Jurkat, Clone E6-1 (cell line): ENCODE results near the gene PLEKHD1.

Experiments
- DNase-seq: peaks from one replicate; pipeline ENCODE4 v3.0.0-alpha.2; 2011; ENCODE audit warnings: low read depth, low spot score
- H3K4me3 ChIP-seq: 2 replicates; pipeline ENCODE4 v1.5.1; 2011; ENCODE audit warnings: mild to moderate bottlenecking, low read length, control low read depth, moderate library complexity

PLEKHD1 gene

DNA sequence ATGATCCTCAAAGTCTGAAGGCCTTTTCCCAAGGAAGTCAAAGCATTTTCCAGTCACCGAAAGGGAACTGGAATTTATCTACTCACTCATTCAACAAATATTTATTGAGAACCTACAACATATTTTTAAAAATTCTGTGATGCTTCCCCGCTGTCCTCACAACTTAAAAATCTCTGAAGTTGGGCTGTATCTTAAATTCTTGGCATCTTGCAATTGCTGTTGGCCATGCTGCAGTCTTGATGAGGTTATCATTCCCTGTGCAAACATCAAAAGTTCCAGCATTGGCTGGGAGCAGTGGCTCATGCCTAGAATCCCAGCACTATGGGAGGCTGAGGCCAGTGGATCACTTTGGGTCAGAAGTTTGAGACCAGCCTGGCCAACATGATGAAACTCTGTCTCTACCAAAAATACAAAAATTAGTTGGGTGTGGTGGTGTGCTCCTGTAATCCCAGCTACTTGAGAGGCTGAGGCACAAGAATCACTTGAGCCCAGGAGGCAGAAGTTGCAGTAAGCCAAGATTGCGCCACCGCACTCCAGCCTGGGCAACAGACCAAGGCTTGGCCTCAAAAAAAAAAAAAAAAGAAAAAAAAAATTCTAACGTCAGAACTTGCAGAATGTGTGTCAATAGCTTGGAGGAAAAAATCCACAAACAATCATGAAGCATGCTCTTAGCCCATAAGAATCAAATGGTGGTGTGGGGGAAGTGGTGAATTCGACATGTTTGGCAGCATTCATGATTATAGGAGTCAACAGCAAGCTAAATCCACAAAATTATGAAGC lies 55.3 kb downstream of the PLEKHD1 start:
- DNase-seq = no peak
- H3K4me3 ChIP-seq = no peak overlapping the region

DNA sequence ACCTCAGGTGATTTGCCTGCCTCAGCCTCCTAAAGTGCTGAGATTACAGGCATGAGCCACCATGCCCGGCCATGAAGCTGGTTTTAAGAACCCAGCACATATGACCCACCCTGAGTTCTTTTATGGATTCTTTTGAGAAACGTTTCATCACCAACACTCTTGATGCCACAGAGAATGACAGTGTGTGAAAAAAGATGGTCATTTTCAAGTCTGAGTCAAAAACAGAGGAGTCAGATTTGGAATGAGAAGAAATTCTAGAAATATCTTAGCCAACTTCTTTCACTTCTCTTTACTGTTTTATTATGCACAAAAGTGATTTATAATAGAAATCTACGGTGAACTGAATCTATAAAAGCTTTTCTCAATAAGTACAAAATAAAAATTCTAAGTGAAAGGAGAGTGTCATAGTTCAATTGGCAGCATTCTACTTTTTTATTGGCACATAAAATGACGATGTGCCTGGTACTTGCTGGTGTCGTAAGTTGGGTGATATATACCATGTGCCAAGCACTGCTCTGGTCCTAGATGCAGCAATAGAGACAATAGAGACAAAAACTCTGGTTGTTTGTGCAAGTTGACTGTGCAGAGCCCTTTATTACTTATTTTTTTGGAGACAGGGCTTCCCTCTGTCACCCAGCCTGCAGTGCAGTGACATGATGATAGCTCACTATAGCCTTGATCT lies 56.3 kb downstream of the PLEKHD1 start:
- no peak overlapping the region for H3K4me3 ChIP-seq
- no peak for DNase-seq

DNA sequence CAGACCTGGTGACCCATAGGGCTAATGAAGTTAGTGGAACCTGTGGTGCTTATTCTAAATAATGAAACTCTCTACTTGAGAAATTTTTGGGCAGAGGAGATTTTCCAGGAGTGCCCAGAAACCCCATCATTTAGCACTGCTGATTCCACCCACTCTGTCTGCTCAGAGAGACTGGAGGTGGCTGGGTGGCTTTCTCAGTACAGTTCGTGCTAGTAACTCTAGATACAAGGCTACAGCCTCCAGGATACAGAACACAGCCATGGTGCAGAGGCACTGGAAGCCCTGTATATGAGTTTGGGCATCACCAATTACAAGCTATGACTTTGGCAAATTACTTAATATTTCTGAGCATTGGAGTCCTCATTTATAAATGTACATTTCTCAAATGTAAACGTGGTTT lies 57.8 kb downstream of the PLEKHD1 start:
- DNase-seq = no peak
- no peak overlapping the region for H3K4me3 ChIP-seq

DNA sequence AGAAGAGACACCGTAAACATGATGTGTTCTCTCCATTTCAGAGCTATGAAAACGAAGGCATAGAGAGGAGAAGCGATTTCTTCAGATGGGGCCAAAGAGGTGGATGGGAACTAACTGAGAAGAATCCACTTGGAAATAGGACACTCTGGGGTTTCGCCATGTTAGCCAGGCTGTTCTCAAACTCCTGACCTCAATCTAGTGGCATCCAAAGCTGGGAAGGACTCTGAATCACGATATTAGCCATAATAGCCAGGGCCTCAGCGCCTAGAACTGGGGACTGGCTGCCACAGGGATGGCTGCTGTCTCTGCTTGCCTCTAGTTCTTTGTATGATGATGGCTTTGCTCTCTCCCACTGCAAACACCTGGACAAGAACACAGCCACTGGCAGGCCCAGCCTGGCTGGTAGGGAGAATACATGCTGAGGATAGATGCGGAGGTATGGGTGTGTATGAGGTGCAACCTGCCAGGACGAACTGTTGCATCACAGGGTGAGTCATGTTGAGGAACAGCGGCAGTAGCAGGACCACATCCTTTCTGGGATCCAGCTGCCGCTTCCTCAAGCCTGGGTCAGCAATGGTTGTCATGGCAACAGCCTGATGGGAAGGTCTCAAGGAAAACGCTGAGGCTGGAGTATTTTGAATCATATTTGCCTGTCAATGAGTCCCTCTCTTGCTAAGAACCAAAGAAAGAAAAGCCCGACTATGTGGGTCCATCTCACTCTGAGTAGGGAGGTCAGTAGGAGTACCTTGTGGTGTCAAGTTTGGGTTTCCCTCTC lies 59.0 kb downstream of the PLEKHD1 start:
- DNase-seq = peak; percentile 35
- H3K4me3 ChIP-seq = no peak overlapping the region

DNA sequence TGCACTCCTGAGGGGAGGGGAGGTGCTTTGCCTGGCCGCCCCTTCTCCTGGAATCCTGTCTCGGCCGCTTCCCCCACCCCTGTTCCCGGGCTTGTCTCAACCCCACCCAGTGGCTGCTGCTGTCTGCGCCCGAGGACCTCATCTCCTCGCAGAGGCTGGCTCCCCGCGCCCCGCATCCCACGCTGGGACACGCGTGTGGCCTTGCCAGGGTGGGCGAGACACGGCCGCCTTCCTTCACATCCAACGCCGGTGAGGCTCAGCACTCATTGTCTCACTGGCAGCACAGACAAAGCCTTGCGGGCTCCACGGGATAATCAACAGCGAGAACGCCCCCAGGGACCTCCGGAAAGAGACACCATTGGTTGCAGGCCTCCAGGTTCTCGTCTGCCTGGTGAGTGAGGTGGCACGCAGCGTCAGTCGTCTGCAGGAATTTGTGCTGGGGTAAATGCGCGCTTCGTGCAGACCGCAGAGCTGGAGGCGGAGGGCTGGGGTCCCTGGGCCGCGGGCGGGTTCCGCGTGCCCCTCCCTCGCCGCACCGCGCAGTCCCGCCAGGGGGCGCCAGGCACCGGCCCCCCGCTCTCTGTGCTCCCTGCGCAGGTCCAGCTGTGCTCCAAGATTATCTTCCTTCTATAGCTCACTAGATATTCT lies 63.3 kb downstream of the PLEKHD1 start:
- no peak overlapping the region for H3K4me3 ChIP-seq
- DNase-seq = no peak

DNA sequence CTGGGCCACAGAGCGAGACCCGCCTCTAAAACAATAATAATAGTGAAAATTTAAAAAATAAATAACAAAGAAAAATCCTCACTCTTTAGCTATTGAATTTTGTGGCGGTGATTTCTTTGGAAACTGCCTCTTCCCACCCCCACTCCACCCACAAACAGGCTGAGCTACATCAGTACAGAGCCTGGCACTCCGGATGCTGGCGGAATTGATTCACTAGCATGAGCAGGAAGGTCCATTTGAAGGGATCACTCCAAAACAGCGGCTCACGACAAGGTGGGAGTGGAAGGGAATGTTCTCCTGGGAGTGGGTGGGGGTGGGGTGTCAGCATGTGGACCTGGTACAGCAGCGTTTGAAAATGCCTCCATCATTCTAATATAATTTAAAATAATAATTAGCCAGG lies 64.0 kb downstream of the PLEKHD1 start:
- H3K4me3 ChIP-seq = no peak overlapping the region
- DNase-seq = no peak

DNA sequence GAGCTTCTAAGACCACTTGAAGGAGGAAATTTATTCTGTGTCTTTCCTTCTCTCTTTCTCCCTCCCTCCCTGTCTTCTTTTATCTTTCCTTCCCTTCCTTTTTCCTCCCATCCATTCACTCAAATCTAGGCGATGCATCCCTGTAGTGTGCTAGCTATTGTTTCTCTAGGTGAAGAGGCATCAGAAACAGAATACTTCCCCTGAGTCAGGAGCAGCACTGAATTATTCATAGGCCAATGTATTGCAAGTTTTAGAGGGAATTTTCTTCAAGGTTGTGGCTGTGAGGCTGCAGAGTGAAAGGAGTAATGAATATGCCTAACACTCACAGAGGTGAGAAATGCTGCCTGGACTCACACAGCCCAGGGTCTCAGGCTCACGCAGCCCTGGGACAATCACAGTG lies 67.0 kb downstream of the PLEKHD1 start:
- DNase-seq = no peak
- no peak overlapping the region for H3K4me3 ChIP-seq

DNA sequence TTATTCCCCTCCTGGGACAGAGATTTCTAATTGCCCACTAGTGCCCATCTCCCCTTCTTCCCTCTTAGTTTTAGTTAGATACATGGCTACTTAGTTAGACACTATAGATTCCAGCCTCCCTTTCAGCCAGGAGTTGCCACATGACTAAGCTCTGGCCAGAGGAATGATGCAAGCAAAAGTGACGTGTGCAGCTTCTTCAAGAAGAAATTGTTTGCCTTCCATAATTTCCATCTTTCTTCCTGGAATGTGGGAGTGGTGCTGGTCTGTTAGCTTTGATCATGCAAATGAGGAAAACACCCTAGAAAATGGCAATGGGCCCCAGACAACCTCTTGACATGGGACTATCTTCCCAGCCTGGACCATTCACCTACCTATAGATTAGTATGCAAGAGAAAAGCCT lies 68.7 kb downstream of the PLEKHD1 start:
- no peak for DNase-seq
- no peak overlapping the region for H3K4me3 ChIP-seq

DNA sequence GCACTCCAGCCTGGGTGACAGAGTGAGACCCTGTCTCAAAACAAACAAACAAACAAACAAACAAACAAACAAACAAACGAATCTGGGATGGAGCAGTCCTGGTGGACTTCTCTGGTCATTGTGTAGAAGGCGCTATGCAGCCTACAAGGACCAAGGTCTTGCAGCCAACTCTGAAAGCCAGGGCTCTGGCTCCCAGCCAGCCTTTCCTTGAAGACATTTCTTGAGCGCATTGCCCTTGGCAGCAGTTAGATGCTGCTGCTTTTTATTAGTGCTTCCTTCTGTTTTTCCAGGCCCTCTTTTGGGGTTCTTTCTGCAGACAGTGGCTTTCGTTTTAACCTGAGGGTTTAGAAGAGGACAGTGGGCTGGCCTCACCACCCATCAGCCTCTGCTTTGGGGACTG lies 70.0 kb downstream of the PLEKHD1 start:
- no peak overlapping the region for H3K4me3 ChIP-seq
- DNase-seq = no peak

DNA sequence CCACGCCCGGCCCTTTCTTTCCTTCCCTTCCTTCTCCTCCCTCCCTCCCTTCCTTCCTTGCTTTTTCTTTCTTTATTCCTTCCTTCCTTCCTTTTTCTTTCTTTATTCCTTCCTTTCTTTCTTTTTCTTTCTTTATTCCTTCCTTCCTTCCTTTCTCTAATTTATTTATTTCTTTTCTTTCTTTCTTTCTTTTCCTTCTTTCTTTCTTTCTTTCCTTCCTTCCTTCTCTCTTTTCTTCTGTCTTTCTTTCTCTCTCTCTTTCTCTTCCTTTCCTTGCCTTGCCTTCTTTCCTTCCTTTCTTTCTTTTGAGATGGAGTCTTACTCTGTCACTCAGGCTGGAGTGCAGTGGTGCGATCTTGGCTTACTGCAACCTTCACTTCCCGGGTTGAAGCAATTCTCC lies 74.2 kb downstream of the PLEKHD1 start:
- DNase-seq = no peak
- no peak overlapping the region for H3K4me3 ChIP-seq

DNA sequence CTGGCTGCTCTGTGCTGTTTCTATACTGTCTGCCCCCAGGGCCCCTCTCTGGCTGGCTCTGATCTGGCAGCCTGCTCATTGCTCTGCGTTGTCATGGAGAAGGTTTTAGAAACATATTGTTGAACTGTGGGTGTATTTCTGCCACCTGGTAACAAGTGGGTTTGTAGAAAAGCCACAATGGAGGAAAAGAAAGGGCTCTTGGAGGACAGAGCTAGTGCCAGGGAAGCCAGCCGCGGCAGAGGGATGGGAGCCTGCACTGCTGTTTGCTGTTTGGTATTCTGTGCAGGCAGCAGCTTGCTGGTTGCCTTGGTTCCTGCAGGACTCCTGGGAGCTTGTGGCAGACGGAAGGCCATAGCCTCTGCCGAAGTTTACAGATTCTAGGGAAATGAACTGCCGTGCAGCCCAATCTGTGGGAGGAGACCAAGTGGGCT lies 75.1 kb downstream of the PLEKHD1 start:
- H3K4me3 ChIP-seq = no peak overlapping the region
- peak; percentile 41 for DNase-seq

DNA sequence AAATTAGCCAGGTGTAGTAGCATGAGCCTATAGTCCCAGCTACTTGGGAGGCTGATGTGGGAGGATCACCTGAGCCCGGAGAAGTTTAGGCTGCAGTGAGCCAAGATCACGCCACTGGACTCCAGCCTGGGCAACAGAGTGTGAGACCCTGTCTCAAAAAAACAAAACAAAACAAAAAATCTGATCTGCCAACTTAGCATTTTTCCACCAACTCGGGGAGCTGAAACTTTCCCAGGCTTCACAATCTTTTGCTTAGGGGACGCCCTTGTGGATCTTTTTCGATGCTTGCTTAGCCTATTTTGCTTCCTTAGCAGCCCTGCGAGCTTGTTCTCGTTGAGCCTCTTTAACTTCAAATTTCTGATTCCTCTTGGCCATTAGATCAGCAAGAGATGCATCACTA lies 76.3 kb downstream of the PLEKHD1 start:
- no peak for DNase-seq
- no peak overlapping the region for H3K4me3 ChIP-seq

DNA sequence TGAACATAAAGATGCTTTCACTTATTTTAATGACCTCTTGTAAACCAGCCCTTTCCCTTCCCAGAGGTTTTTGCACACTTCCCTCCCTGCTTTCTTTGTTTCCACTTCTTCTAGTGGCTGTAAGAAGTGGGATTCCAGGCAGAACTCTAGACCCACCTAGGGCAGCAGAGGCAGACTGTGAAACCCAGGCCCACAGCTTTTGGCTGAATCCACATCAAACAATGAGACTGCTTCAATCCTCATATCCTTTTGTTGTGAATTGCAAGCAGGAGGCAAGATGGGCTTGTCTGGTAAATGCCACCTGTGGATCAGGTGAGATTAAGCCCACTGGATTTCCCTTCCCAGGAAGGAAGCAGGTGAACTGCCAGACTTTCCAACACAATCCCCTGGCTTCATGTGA lies 77.4 kb downstream of the PLEKHD1 start:
- no peak overlapping the region for H3K4me3 ChIP-seq
- DNase-seq = no peak

DNA sequence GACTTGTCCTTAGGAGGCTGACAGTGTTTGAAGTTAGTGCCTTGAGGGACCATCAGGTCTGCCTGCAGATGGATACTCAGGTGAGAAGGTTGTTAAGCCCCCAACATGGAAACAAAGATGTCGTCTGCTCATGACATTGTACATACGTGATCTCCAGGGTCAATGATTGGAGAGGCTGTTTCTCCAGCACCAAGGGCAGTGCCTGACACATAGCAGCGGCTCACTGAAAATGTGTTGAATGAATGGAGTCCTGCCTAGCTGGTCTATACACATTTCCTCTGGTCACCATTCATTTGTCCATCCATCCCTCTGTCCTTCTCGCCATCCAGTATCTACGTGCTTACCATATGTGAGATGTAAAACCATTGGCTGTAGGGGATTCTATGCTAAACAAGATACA lies 83.0 kb downstream of the PLEKHD1 start:
- no peak overlapping the region for H3K4me3 ChIP-seq
- DNase-seq = no peak

DNA sequence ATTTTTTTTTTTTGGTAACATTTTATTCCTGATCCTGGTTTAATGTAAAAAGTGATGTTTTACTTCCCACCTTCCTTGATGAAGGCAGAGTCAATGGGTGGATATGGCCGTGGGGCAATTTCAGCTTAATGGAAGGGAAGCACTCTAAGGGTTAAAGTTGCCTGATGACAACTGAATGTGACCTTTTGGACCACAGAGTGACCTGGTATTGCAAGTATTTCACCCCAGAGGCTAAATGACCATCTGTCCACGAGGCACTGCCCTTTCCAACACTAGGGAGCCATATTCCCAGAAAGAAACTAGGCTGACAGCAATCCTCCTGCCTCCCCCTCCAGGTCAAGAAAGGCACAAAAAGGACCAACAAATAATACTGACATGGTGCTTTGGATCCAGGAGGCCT lies 85.3 kb downstream of the PLEKHD1 start:
- no peak for DNase-seq
- no peak overlapping the region for H3K4me3 ChIP-seq

DNA sequence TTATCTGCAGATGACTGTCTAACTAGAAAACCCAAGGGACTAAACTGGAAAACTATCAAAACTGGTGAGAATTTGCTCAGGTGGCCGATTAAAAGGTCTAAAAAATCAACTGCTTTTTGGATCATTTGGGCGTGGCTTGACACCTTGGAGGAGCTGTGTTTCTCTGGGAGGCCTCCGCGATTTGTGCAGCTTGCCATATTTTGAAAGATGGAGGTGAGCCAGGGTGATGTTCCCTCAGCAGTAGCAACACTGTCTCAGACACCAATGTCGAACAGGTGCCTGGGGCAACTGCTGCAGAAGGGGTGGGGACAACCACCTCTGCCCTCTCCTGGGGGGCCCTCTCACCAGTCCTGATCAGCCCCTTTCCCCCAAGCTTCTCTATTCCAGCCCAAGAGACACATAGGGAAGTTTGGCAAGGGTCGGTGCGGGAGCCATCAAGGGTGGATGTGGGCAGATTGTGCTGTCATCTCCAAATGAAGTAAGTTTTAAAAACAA lies 86.4 kb downstream of the PLEKHD1 start:
- H3K4me3 ChIP-seq = no peak overlapping the region
- DNase-seq = no peak

DNA sequence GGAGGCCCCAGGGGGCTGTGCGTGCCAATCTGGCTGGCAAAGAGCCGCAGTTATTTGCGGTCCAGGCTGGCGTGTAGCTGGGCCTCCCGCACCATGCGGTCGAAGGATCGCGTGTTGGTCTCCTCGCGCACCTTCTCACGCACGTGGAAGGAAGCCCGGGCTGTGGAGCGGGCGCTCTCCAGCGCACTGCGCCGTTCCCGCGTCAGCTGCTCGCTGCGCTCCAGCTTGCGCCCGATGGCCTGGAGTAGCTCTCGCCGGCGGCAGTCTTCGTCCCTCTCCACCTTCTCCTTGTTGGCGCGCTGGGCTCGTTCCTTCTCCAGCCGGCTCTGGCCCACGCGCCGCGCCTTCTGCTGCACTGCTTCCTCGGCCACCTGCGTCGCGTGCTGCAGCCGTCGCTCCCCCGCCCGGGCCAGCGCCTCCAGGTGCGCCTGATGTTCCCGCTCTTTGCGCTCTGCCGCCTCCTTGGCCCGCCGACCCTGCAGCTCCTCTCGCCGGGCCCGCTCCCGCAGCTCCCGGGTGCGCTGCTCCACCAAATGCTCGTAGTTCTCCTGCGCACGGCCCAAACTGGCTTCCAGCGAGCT lies 87.0 kb downstream of the PLEKHD1 start:
- no peak overlapping the region for H3K4me3 ChIP-seq
- no peak for DNase-seq

DNA sequence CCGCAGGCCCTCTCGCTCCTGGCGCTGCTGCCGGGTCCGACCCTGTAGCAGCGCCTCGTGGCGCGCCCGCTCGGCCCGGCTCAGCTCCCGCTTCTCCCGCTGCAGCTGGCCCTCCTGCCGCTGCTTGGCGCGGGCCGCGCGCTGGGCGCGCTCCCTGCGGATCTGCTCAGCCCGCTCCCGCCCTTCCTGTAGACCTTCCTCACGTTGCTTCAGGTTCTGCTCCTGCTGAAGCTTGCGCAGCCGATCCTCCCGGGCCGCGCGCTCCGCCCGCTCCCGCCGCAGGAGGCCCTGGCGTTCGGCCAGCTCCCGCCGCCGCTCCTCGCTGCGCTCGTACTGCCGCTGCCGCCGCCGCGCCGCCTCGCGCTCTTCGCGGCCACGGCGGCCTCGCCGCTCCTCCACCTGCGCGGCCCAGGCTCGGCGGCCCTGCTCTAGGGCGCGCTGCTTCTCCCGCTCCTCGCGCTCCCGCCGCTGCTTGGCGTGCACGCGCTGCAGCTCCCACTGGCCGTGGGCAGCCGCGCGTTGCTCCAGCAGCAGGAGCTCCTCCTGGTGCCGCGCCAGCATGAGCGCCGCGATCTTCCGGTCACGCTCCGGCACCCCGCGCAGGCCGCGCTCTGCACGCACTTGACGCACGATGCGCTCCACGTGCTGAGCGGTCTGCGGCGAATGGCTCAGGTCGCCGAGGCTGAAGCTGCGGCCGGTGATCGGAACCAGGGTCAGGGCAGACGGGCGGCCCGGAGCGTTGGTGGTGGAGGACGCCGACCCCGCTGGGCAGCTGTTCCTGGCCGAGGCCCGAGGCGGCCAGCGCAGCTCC lies 87.7 kb downstream of the PLEKHD1 start:
- no peak overlapping the region for H3K4me3 ChIP-seq

DNA sequence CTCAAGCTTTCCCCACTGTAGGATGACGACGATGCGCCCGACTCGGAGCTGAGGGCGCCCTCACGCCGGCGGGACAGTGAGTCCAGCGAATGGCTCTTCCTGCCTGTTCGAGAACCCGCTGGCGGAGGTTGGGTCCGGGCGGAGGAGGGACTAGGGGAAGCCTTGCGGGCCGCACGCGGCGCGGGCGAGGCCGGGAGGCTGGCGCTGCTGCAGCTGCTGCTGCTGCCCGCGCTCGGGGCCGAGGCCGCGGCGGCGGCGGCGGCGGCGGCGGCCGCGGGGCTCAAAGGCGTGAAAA lies 88.3 kb downstream of the PLEKHD1 start:
- H3K4me3 ChIP-seq = no peak overlapping the region
- DNase-seq = no peak

More for the DNA sequence above, 87.7 kb downstream of the PLEKHD1 start:
- DNase-seq = no peak
